ENCODE results near the gene ITSN2.

ITSN2 gene

GRCh38 chr2:24332791-24333540 lies 27.4 kb downstream of the ITSN2 start:
- no peak for DNase-seq

GRCh38 chr2:24330161-24330560 lies 30.2 kb downstream of the ITSN2 start:
- DNase-seq, result no peak

GRCh38 chr2:24329700-24330099 lies 30.6 kb downstream of the ITSN2 start:
- DNase-seq, result no peak

- no peak for DNase-seq
These were observed 32.3 kb downstream of the ITSN2 start for GRCh38 chr2:24328010-24328409.

GRCh38 chr2:24317491-24317920 lies 42.8 kb downstream of the ITSN2 start:
- no peak for DNase-seq

- no peak for DNase-seq
These were observed 44.7 kb downstream of the ITSN2 start for GRCh38 chr2:24315669-24316068.

- DNase-seq, result no peak
These were observed 46.3 kb downstream of the ITSN2 start for GRCh38 chr2:24313744-24314632.

GRCh38 chr2:24307961-24308360 lies 52.4 kb downstream of the ITSN2 start:
- DNase-seq, result no peak

GRCh38 chr2:24304631-24305030 lies 55.7 kb downstream of the ITSN2 start:
- DNase-seq, result no peak

GRCh38 chr2:24304098-24304497 lies 56.2 kb downstream of the ITSN2 start:
- DNase-seq, result no peak

GRCh38 chr2:24301599-24301998 lies 58.7 kb downstream of the ITSN2 start:
- no peak for DNase-seq

- DNase-seq, result no peak
These were observed 62.7 kb downstream of the ITSN2 start for GRCh38 chr2:24297663-24298062.

- no peak for DNase-seq
These were observed 73.2 kb downstream of the ITSN2 start for GRCh38 chr2:24287171-24287570.

- DNase-seq, result no peak
These were observed 74.7 kb downstream of the ITSN2 start for GRCh38 chr2:24285484-24286152.

GRCh38 chr2:24280645-24281044 lies 79.7 kb downstream of the ITSN2 start:
- no peak for DNase-seq

- no peak for DNase-seq
These were observed 80.2 kb downstream of the ITSN2 start for GRCh38 chr2:24280161-24280560.

GRCh38 chr2:24276349-24276899 lies 83.9 kb downstream of the ITSN2 start:
- no peak for DNase-seq

- no peak for DNase-seq
These were observed 85.5 kb downstream of the ITSN2 start for GRCh38 chr2:24274809-24275208.

GRCh38 chr2:24273598-24273997 lies 86.7 kb downstream of the ITSN2 start:
- DNase-seq, result no peak

GRCh38 chr2:24272907-24273306 lies 87.4 kb downstream of the ITSN2 start:
- no peak for DNase-seq

GRCh38 chr2:24272161-24272802 lies 88.1 kb downstream of the ITSN2 start:
- no peak for DNase-seq

GRCh38 chr2:24269265-24269664 lies 91.1 kb downstream of the ITSN2 start:
- DNase-seq, result no peak

- DNase-seq, result no peak
These were observed 95.1 kb downstream of the ITSN2 start for GRCh38 chr2:24265212-24265611.

Data from activated CD8-positive, alpha-beta memory T cell treated with anti-CD3 and anti-CD28 coated beads, Interleukin-2, amount 50 U/mL, for 48 hours (primary cell).